Cardiac muscle cell (in vitro differentiated cells and primary cell): Measurements from ENCODE around the gene POLR2B. TPM values are rescaled to one million over a fixed set of nuclear protein-coding genes. Genes with fewer than 3 reads are reported as not detected.
"Not testable (repeated sequence)": the region's sequence is repeated elsewhere in the genome, so short reads cannot be mapped to it uniquely, and the experiment has no call there.

ENCODE experiments used
- DNase-seq, 2 donors: peaks; one replicate each; pipeline versions ENCODE4 v3.0.0 to v3.0.0-alpha.2; 2010 to 2017; ENCODE audit warnings: low read depth in 1 of 2, low spot score in 1 of 2
- H3K27ac ChIP-seq: fragments of 200-600 bp; sonication (generic); 2 replicates; pipeline ENCODE4 v1.5.1; 2016
- H3K27me3 ChIP-seq: fragments of 200-600 bp; sonication (generic); 2 replicates; pipeline ENCODE4 v1.6.0; 2016; ENCODE audit warnings: control low read depth
- H3K36me3 ChIP-seq: fragments of 200-600 bp; sonication (generic); 2 replicates; pipeline ENCODE4 v1.5.1; 2016; ENCODE audit warnings: control low read depth
- H3K4me1 ChIP-seq: fragments of 200-600 bp; sonication (generic); 2 replicates; pipeline ENCODE4 v1.8.1; 2017; ENCODE audit warnings: low read depth, mild to moderate bottlenecking, mixed run types
- H3K4me3 ChIP-seq: fragments of 200-600 bp; sonication (generic); 2 replicates; pipeline ENCODE4 v1.5.1; 2016; ENCODE audit warnings: mild to moderate bottlenecking
- H3K9me3 ChIP-seq: fragments of 200-600 bp; sonication (generic); 2 replicates; pipeline ENCODE4 v1.5.1; 2017; ENCODE audit warnings: low read depth, mild to moderate bottlenecking, control low read depth
- CTCF ChIP-seq: IDR thresholded peaks from 2 replicates; pipeline ENCODE4 v1.5.1; 2012; ENCODE audit warnings: low read depth, mild to moderate bottlenecking, low read length
- polyA plus RNA-seq: library from polyadenylated mRNA; unstranded; fragments of >200 nt; fragmentation: Nextera tagmentation; extraction: Ambion mirVana; gene quantifications from 2 replicates; pipeline ENCODE4 v1.2.1, GENCODE V29; 2016
- total RNA-seq: library from RNA; depleted of rRNA; stranded (reverse); fragments of >200 nt; gene quantifications from 2 replicates; pipeline ENCODE4 v1.2.3, GENCODE V29; 2016

POLR2B gene
- total and polyA plus RNA-seq, 2 experiments from 2014 or later, result 65.8 to 137 TPM

DNA sequence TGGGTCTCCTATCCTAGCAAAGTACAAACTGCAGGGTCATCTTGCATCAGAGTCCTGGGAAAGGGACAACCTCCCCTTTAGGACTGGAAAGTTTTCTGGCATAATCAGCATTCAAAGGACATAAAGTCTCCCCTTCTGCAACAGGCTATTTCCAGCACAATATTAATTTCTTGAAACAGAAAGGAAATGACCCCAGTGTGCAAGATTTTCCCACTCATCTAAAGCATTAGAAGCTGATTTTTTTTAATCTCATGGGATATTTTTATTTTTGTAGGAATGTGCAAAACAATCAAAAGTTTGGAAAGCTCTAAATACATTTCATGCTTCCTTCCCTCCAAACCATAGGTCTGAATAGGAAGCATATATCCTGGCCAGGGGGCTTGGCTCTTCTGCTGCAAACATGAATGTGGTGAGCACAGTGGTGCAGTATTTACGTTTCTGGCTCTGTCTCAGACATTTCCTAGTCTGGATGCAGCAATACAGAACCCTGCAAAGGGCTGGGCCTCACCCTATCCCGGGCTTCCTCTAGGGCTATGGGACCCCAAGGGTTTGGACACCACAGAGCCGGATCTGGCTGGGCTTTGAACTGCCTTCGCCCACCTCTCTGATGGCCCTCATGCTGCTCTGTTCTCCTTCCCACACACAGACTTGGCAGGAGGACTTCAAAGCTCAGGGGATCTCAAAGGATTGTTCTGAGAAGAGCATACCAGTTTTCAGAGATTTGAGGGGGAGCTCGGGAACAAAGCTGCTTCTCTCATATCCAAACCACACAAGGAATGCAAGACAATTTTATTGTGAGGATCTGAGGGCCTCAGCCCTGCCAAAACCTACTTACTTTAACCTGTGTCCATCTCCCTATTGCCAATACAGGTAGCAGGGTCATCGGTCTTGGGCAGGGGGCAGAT lies 64.9 kb downstream of the POLR2B start:
- H3K27me3 ChIP-seq, result no peaks in the 10 kb centered on the region

DNA sequence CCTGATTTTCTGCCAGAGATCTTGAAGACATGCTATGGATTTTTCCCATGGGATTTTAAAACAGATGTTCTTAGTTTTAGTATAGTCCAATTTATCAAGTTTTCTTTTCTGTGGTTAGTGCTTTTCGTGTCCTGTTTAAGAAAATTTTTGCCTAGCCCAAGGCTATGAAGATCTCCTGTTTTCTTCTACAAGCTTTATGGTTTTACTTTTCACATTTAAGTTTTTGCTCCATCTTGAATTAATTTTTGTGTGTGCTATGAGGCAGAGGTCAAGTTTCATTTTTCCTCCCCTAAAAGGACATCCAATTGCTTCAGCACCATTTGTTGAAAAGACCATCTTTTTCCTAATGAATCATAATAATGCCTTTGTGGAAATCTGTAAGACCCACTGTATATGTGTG lies 65.6 kb downstream of the POLR2B start:
- no peak for DNase-seq
- no peak overlapping the region for H3K27ac ChIP-seq
- no peaks in the 10 kb centered on the region for H3K4me1 ChIP-seq
- no peaks in the 10 kb centered on the region for H3K27me3 ChIP-seq
- no peak for TF ChIP-seq CTCF
- no peaks in the 10 kb centered on the region for H3K36me3 ChIP-seq
- no peaks in the 10 kb centered on the region for H3K9me3 ChIP-seq
- no peak overlapping the region for H3K4me3 ChIP-seq

More for the DNA sequence above, 64.9 kb downstream of the POLR2B start:
- no peak for TF ChIP-seq CTCF
- no peaks in the 10 kb centered on the region for H3K9me3 ChIP-seq
- no peak overlapping the region for H3K4me3 ChIP-seq
- H3K27ac ChIP-seq, result no peak overlapping the region
- H3K4me1 ChIP-seq, result no peaks in the 10 kb centered on the region
- DNase-seq, result peak in 1 of 2 donors; percentile 91
- H3K36me3 ChIP-seq, result no peaks in the 10 kb centered on the region

DNA sequence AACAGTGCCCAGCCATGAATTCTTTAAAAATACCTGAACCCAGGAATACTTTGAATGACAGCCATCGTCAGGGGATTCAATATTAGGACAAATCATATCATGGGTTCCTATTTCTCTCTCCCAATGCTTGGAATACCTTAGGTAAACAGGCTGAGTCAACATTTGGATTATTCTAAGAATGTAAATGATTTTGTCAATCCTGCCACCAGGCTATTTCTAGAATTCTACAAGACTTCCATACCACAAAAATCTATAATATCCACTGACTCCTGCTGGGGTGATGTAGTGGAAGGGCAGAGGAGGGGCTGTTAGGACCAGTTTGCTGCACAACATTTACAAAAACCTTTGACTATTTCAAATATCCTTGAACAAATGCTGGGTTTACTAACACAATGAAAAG lies 66.3 kb downstream of the POLR2B start:
- Histone ChIP-seq H3K4me1 (no peaks in the 10 kb centered on the region), H3K9me3 (no peaks in the 10 kb centered on the region), H3K4me3 (no peak overlapping the region), H3K27me3 (no peaks in the 10 kb centered on the region), H3K27ac (no peak overlapping the region), H3K36me3 (no peaks in the 10 kb centered on the region)
- peak in 1 of 2 donors; percentile 50 for DNase-seq
- TF ChIP-seq CTCF, result no peak

DNA sequence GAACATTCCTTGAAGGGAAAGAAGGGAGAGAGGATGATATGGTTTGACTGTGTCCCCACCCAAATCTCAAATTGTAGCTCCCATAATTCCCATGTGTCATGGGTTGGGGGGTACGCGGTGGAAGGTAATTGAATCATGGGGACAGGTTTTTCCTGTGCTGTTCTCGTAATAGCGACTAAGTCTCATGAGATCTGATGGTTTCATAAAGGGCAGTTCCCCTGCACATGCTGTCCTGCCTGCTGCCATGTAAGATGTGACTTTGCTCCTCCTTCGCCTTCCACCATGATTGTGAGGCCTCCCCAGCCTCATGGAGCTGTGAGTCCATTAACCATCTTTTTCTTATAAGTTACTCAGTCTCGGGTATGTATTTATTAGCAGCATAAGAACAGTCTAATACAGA lies 68.3 kb downstream of the POLR2B start:
- not testable (repeated sequence) for H3K27me3 ChIP-seq, H3K27ac ChIP-seq, H3K9me3 ChIP-seq, H3K4me1 ChIP-seq, DNase-seq, H3K4me3 ChIP-seq, H3K36me3 ChIP-seq

DNA sequence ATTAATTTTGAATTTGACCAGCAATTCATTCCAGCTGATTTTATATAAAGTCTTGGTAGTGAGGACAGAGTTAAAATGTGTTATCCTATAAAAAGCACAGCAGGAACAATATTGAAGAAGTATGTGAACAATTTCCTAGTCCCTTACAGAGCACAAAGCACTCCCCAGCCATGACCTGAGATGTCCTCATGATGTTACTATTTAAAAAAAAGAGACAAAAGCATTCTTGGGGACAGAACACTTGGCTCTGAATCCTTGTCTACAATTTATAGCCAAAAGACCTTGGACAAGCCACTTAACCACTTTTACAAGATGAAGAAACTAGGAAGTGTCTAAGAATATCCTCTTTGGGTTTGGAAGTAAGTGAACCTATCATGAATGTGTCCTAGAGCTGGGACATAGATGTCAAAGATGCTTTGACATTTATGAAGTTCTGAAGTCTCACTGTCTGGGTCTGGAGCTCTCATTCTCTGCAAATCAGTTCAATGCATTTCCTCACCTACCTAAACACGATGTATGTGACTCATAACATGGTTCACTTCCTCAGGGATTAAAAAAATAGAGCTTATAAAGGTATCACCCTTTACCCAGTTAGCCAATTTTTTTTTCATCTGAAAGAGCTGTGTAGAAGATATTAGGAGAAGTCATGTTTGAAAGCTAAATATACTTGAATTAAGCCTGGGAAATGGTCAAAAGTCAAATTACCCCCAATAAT lies 70.1 kb downstream of the POLR2B start:
- Histone ChIP-seq H3K36me3 (no peaks in the 10 kb centered on the region), H3K9me3 (no peaks in the 10 kb centered on the region), H3K27ac (no peak overlapping the region), H3K27me3 (no peaks in the 10 kb centered on the region), H3K4me3 (no peak overlapping the region), H3K4me1 (no peaks in the 10 kb centered on the region)
- no peak for TF ChIP-seq CTCF
- DNase-seq, result no peak

GRCh38 chr4:57051095-57051494 lies 72.4 kb downstream of the POLR2B start:
- DNase-seq, result no peak
- Histone ChIP-seq H3K9me3 (no peaks in the 10 kb centered on the region), H3K36me3 (no peaks in the 10 kb centered on the region), H3K4me3 (no peak overlapping the region), H3K27ac (no peak overlapping the region), H3K4me1 (no peaks in the 10 kb centered on the region), H3K27me3 (no peaks in the 10 kb centered on the region)
- TF ChIP-seq CTCF, result no peak
